Gastroesophageal sphincter (tissue), 4 donors: Measurements from ENCODE around the gene CTNNA3. TPM values are rescaled to one million over a fixed set of nuclear protein-coding genes. Genes with fewer than 3 reads are reported as not detected.
"Not testable (repeated sequence)": the region's sequence is repeated elsewhere in the genome, so short reads cannot be mapped to it uniquely, and the experiment has no call there.

Source experiments
- ATAC-seq: fragments of 150-250 bp; one replicate; pipeline ENCODE4 v1.9.1; 2016; ENCODE audit warnings: mild to moderate bottlenecking, moderate library complexity
- H3K27ac ChIP-seq, 4 donors: fragments of 200-600 bp; sonication (generic) in 3 of 4; 1 replicate in 3 of 4; 2 replicates in 1 of 4; pipeline ENCODE4 v1.5.1; 2016 to 2019
- H3K27me3 ChIP-seq: fragments of 200-600 bp; sonication (generic); one replicate; pipeline ENCODE4 v1.5.1; 2019
- H3K36me3 ChIP-seq, 2 donors: fragments of 200-600 bp; sonication (generic); one replicate each; pipeline ENCODE4 v1.5.1; 2019; ENCODE audit warnings: control low read depth in 1 of 2
- H3K4me1 ChIP-seq, 3 donors: fragments of 200-600 bp; sonication (generic); 1 replicate in 2 of 3; 2 replicates in 1 of 3; pipeline ENCODE4 v1.5.1; 2016 to 2019; ENCODE audit warnings: control low read depth in 2 of 3
- H3K4me3 ChIP-seq, 2 donors: fragments of 200-600 bp; sonication (generic); one replicate each; pipeline ENCODE4 v1.5.1; 2019; ENCODE audit warnings: mild to moderate bottlenecking in 1 of 2, moderate library complexity in 1 of 2
- H3K9me3 ChIP-seq, 3 donors: fragments of 200-600 bp; sonication (generic); one replicate each; pipeline ENCODE4 v1.5.1; 2017 to 2019; ENCODE audit warnings: control low read depth in 2 of 3
- CTCF ChIP-seq, 4 experiments: fragments of 200-600 bp in 2 of 4; fragments of 450-650 bp in 2 of 4; sonication (generic) in 1 of 4; IDR thresholded peaks; one replicate each; pipeline ENCODE4 v1.5.1; 2017 to 2019; ENCODE audit warnings: antibody characterized with exemption in 4 of 4, mild to moderate bottlenecking in 2 of 4, moderate library complexity in 2 of 4
- EP300 ChIP-seq: sonication (generic); formaldehyde crosslinking; IDR thresholded peaks from one replicate; pipeline ENCODE4 v1.6.1; 2017; ENCODE audit warnings: antibody characterized with exemption, mild to moderate bottlenecking
- POLR2A ChIP-seq, 2 donors: fragments of 450-650 bp; IDR thresholded peaks; one replicate each; pipeline ENCODE4 v1.6.1; 2017; ENCODE audit warnings: antibody characterized with exemption in 2 of 2, mild to moderate bottlenecking in 2 of 2, moderate library complexity in 1 of 2
- POLR2AphosphoS5 ChIP-seq: sonication (generic); formaldehyde crosslinking; IDR thresholded peaks from one replicate; pipeline ENCODE4 v1.6.1; 2017; ENCODE audit warnings: antibody characterized with exemption
- WGBS, 2 donors: methylation state at CpG; one replicate each; pipeline ENCODE4 v1.1.5; 2018; ENCODE audit warnings: low coverage in 1 of 2; 5-methylcytosine and 5-hydroxymethylcytosine counted together
- total RNA-seq, 4 donors: library from RNA; depleted of rRNA; stranded (reverse); fragments of >200 nt; gene quantifications; one replicate each; pipeline ENCODE4 v1.1.0, GENCODE V29; 2016

Gene CTNNA3
- total RNA-seq, 4 donors from 2014 or later = 5.1 to 22.0 (median 13.8) TPM

- Histone ChIP-seq H3K27me3 (no peaks in the 10 kb centered on the region), H3K4me1 (no peaks in the 10 kb centered on the region), H3K4me3 (no peak overlapping the region), H3K9me3 (no peaks in the 10 kb centered on the region), H3K36me3 (no peaks in the 10 kb centered on the region), H3K27ac (no peak overlapping the region)
- 71 to 94% methylated on average over 1 of the region's 1 CpG for WGBS, 2 donors
- ATAC-seq = no peak
- TF ChIP-seq POLR2AphosphoS5 (no peak), CTCF (IDR thresholded peaks at IDR 0.05) (no peak), EP300 (no peak), POLR2A (IDR thresholded peaks at IDR 0.05) (no peak)
Measured at GRCh38 chr10:67250686-67251085, 445.3 kb downstream of the CTNNA3 start.

GRCh38 chr10:67246066-67246555 lies 449.9 kb downstream of the CTNNA3 start:
- no peak overlapping the region for H3K4me3 ChIP-seq
- no peak for TF ChIP-seq POLR2A (IDR thresholded peaks at IDR 0.05)
- no peak for TF ChIP-seq POLR2AphosphoS5
- no peak for TF ChIP-seq CTCF (IDR thresholded peaks at IDR 0.05)
- TF ChIP-seq EP300 = no peak
- H3K9me3 ChIP-seq = no peaks in the 10 kb centered on the region
- no peaks in the 10 kb centered on the region for H3K4me1 ChIP-seq
- H3K27ac ChIP-seq = no peak overlapping the region
- no peaks in the 10 kb centered on the region for H3K36me3 ChIP-seq
- 95 to 100% methylated on average over 3 of the region's 3 CpGs for WGBS, 2 donors
- ATAC-seq = no peak
- H3K27me3 ChIP-seq = no peaks in the 10 kb centered on the region

GRCh38 chr10:67242528-67242927 lies 453.5 kb downstream of the CTNNA3 start:
- ATAC-seq = no peak
- Histone ChIP-seq H3K36me3 (no peaks in the 10 kb centered on the region), H3K27me3 (no peaks in the 10 kb centered on the region), H3K4me3 (no peak overlapping the region), H3K9me3 (no peaks in the 10 kb centered on the region), H3K27ac (no peak overlapping the region), H3K4me1 (no peaks in the 10 kb centered on the region)
- no peak for TF ChIP-seq POLR2A (IDR thresholded peaks at IDR 0.05)
- no peak for TF ChIP-seq POLR2AphosphoS5
- no peak for TF ChIP-seq EP300
- TF ChIP-seq CTCF (IDR thresholded peaks at IDR 0.05) = no peak
- 71 to 100% methylated on average over 1 to 3 of the region's 3 CpGs for WGBS, 2 donors

GRCh38 chr10:67241451-67241850 lies 454.5 kb downstream of the CTNNA3 start:
- no peak for TF ChIP-seq POLR2A (IDR thresholded peaks at IDR 0.05)
- TF ChIP-seq POLR2AphosphoS5 = no peak
- TF ChIP-seq EP300 = no peak
- TF ChIP-seq CTCF (IDR thresholded peaks at IDR 0.05) = no peak
- no peaks in the 10 kb centered on the region for H3K36me3 ChIP-seq
- 0 to 38% methylated on average over 1 of the region's 1 CpG for WGBS, 2 donors
- no peak overlapping the region for H3K27ac ChIP-seq
- no peak for ATAC-seq
- H3K4me3 ChIP-seq = no peak overlapping the region
- no peaks in the 10 kb centered on the region for H3K4me1 ChIP-seq
- no peaks in the 10 kb centered on the region for H3K9me3 ChIP-seq
- H3K27me3 ChIP-seq = no peaks in the 10 kb centered on the region

- TF ChIP-seq CTCF (IDR thresholded peaks at IDR 0.05) (no peak), EP300 (no peak), POLR2A (IDR thresholded peaks at IDR 0.05) (no peak), POLR2AphosphoS5 (no peak)
- ATAC-seq = no peak
- WGBS, 2 donors = 55 to 86% methylated on average over 2 of the region's 2 CpGs
- Histone ChIP-seq H3K27me3 (no peaks in the 10 kb centered on the region), H3K4me3 (no peak overlapping the region), H3K4me1 (no peaks in the 10 kb centered on the region), H3K36me3 (no peaks in the 10 kb centered on the region), H3K27ac (no peak overlapping the region), H3K9me3 (no peaks in the 10 kb centered on the region)
Measured at GRCh38 chr10:67239864-67240497, 456.0 kb downstream of the CTNNA3 start.

GRCh38 chr10:67230680-67231500 lies 465.1 kb downstream of the CTNNA3 start:
- 19 to 61% methylated on average over 3 to 17 of the region's 29 CpGs for whole genome bisulfite sequencing, 2 donors
- ATAC-seq = not testable (repeated sequence)

More at GRCh38 chr10:67230680-67231500, 465.1 kb downstream of the CTNNA3 start:
- peak overlapping the region in 1 of 2 donors; percentile 28 for H3K4me3 ChIP-seq
- H3K4me1 ChIP-seq, H3K36me3 ChIP-seq, H3K27me3 ChIP-seq, H3K27ac ChIP-seq, H3K9me3 ChIP-seq: not testable (repeated sequence)
